NCI-H187 treated with DMSO at 0.1 percent for 48 hours (cell line): ENCODE results near the gene CMTM8.

Experiments used
- DNase-seq: peaks from one replicate; lab custom pipeline; 2025; lab: John Stamatoyannopoulos, UW

The CMTM8 gene

GRCh38 chr3:32412887-32413286 lies 174.4 kb downstream of the CMTM8 start:
- no peak for DNase-seq

GRCh38 chr3:32413845-32414521 lies 175.5 kb downstream of the CMTM8 start:
- no peak for DNase-seq

DNA sequence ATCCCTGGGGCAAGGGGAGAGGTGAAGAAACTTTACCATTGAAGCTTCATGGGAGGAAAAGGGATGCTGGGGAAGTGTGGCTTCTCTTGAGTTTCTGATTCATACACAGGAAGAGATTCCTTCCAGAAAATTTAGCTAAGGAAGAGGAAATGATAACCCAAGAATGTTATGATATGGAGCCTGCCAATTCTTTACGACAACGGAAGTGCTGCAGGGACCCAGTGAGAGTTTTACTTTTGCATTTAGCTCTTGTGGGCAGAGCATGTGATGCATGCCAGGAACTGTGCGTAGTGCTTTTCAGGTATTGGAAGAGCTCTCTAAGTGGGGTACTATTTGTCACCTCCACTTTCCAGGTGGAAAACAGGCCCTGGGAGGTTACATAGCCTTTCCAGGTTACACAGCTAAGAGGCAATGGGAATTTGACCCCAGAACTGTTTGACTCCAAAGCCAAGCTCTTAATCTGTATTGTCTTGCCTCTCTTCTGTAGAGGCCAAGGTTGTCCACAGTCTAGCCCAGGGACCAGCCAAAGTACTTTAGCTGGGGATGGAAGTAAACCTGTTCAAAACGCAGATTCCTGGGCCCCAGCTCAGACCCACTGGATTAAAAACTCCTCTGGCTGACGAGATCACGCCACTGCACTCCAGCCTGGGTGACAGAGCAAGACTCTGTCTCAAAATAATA lies 176.2 kb downstream of the CMTM8 start:
- DNase-seq: no peak

DNA sequence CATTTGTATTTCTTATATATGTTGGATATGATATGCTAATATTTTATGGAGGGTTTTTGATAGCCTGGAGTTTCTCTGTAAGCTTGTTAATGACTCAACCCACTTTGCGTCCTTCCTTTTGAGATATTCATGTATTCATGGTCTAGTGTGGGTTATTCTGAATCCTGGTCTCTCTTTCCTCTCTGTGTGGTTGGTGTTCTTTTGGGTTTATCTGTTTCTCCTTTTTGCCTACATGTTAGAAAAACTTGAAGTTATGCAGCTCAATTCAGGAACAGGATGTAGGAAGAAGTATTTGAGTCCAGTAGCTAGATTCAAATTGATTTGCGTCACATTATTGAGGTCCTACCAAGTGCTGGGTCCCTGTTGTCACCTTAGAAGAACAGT lies 181.3 kb downstream of the CMTM8 start:
- no peak for DNase-seq
